Pancreas (tissue), 10 donors: ENCODE measurements around the gene PCK2. TPM values are rescaled to one million over a fixed set of nuclear protein-coding genes. Genes with fewer than 3 reads are reported as not detected.

Source experiments
- ATAC-seq, 4 donors: fragments of 200-7000 bp; cut with Tn5 transposase; one replicate each; pipeline versions ENCODE4 v1.8.0 to v1.9.1; 2020; ENCODE audit warnings: mild to moderate bottlenecking in 4 of 4, moderate library complexity in 4 of 4
- DNase-seq, 6 donors: peaks; one replicate each; pipeline ENCODE4 v3.0.0-alpha.2; 2020
- FAIRE-seq: peaks from 2 replicates; lab custom pipeline; 2012; peaks lifted over from hg19 to GRCh38; lab: Jason Lieb, UNC
- H3K27ac ChIP-seq, 4 donors: fragments of 200-600 bp; sonication (generic); 1 replicate in 3 of 4; 2 replicates in 1 of 4; pipeline versions ENCODE4 v1.5.0 to v1.8.0; 2020
- H3K27me3 ChIP-seq, 4 donors: fragments of 200-600 bp; one replicate each; pipeline ENCODE4 v1.8.0; 2021
- H3K36me3 ChIP-seq, 3 donors: fragments of 200-600 bp; sonication (generic) in 1 of 3; one replicate each; pipeline versions ENCODE4 v1.5.0 to v1.8.0; 2020 to 2021
- H3K4me1 ChIP-seq, 3 donors: fragments of 200-600 bp; one replicate each; pipeline ENCODE4 v1.8.0; 2021
- H3K4me3 ChIP-seq, 4 donors: fragments of 200-600 bp; sonication (generic) in 2 of 4; one replicate each; pipeline versions ENCODE4 v1.5.0 to v1.8.0; 2020 to 2021
- H3K9me3 ChIP-seq, 4 donors: fragments of 200-600 bp; one replicate each; pipeline ENCODE4 v1.8.0; 2021
- WGBS, 2 donors: extraction: QIAGEN DNeasy Blood & Tissue Kit; methylation state at CpG; one replicate each; pipeline ENCODE4 v1.1.7; 2013; 5-methylcytosine and 5-hydroxymethylcytosine counted together
- intact Hi-C, 3 donors: fragments of 100-400 bp; cut with DNase I; formaldehyde crosslinking; loops; one replicate each; pipeline versions ENCODE4 v1.11.1 to v1.14.2; 2022
- polyA plus RNA-seq, 2 donors: library from polyadenylated mRNA; stranded (reverse); fragments of 200-250 nt; gene quantifications; one replicate each; pipeline ENCODE4 v1.2.3, GENCODE V29; 2013
- total RNA-seq, 6 donors: library from RNA; stranded (reverse); fragmentation: NEBNext Ultra II Directional in 4 of 6; extraction: Animal tissue kit (Norgen Biotek cat#: 25700) in 4 of 6; gene quantifications; one replicate each; pipeline versions ENCODE4 v1.2.1 to v1.2.4, GENCODE V29; 2021 to 2023
- TF ChIP-seq, protein P1 (sequence below), 4 donors: fragments of 200-600 bp; sonication (generic) in 3 of 4; IDR thresholded peaks; one replicate each; pipeline versions ENCODE4 v1.5.0 to v1.8.0; 2021; ENCODE audit warnings: antibody characterized with exemption in 4 of 4
- donor health status: healthy with polysubstance abuse.
- donor health status: DM: no; HTN: no; CAD: no; lungs with moderate emphysema.
- donor health status: DM: no; HTN: no; CAD: no.
- donor health status: control.
- donor health status: control.
- donor health status: Bipolar disorder and iron deficiency.
- donor health status: DM: yes; HTN: yes; CAD: no.
- donor health status: DM: no; HTN: no; CAD: no.
- donor health status: DM: no; HTN: no; CAD: no.
- donor health status: DM: yes; HTN: yes; CAD: no.

PCK2 gene
- total and polyA plus RNA-seq, 8 donors = 12.8 to 146 (median 21.0) TPM

DNA sequence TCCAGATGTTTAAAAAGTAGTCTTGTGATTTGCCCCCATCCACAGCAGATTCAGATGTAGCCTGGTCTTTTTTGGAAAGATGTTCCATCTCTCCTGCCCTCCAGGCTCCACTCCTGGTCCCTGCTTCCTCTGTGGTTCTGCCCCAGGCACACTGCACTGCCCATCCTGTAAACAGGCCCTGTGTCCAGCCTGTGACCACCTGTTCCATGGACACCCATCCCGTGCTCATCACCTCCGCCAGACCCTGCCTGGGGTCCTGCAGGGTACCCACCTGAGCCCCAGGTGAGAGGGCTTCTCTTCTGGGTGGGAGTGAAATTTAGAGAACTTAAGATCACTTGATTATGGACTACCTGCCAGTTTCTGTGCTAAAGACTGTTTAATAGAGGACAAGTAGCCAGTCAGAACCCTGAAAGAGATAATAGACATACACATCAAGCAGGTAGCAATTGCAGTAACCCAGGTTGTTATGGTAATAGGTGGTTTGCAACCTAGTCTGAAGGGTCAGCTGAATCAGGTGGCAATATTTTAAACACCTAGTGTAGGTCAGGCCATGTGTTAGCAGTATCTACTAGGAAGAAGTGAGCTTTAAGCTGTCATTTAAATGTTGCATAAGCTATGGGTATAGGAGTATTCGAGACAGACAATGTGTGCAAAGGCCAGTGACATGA is 55.3 kb downstream of the PCK2 start:
- TF ChIP-seq, protein P1, sequence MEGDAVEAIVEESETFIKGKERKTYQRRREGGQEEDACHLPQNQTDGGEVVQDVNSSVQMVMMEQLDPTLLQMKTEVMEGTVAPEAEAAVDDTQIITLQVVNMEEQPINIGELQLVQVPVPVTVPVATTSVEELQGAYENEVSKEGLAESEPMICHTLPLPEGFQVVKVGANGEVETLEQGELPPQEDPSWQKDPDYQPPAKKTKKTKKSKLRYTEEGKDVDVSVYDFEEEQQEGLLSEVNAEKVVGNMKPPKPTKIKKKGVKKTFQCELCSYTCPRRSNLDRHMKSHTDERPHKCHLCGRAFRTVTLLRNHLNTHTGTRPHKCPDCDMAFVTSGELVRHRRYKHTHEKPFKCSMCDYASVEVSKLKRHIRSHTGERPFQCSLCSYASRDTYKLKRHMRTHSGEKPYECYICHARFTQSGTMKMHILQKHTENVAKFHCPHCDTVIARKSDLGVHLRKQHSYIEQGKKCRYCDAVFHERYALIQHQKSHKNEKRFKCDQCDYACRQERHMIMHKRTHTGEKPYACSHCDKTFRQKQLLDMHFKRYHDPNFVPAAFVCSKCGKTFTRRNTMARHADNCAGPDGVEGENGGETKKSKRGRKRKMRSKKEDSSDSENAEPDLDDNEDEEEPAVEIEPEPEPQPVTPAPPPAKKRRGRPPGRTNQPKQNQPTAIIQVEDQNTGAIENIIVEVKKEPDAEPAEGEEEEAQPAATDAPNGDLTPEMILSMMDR (IDR thresholded peaks at IDR 0.05) = no peak
- H3K27me3 ChIP-seq = no peaks in the 10 kb centered on the region
- WGBS, 2 donors = 91 to 98% methylated on average over 3 of the region's 3 CpGs
- no peak overlapping the region for H3K4me3 ChIP-seq
- FAIRE-seq = no peak
- no peak for ATAC-seq
- peak in 1 of 6 donors; percentile 51 for DNase-seq
- H3K27ac ChIP-seq = no peak overlapping the region
- intact Hi-C loops = no loop called here
- peaks cover 0 to 39% (median 26%) of the 10 kb centered on the region in 3 donors for H3K36me3 ChIP-seq
- H3K4me1 ChIP-seq = peaks cover 8 to 20% (median 14%) of the 10 kb centered on the region in 3 donors
- no peaks in the 10 kb centered on the region for H3K9me3 ChIP-seq

DNA sequence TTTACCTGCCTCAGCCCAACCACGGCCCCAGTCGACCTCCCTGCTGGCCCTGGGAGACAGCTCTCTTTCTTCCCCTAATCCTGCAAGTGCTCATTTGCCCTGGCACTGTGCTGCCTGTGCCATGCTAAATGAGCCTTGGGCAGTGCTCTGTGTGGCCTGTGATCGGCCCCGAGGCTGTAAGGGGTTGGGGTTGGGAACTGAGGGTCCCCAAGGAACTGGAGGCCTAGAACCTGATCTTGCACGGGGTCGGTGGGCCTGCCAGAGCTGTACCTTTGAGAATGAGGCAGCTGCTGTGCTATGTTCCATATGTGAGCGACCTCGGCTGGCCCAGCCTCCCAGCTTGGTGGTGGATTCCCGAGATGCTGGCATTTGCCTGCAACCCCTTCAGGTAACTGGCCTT is 56.0 kb downstream of the PCK2 start:
- H3K4me1 ChIP-seq = peaks cover 8 to 16% (median 14%) of the 10 kb centered on the region in 3 donors
- FAIRE-seq (no peak), ATAC-seq (no peak), DNase-seq (peak in 1 of 6 donors; percentile 59)
- TF ChIP-seq, protein P1 (IDR thresholded peaks at IDR 0.05) = no peak
- H3K27ac ChIP-seq = no peak overlapping the region
- 83 to 87% methylated on average over 9 of the region's 9 CpGs for WGBS, 2 donors
- H3K9me3 ChIP-seq = no peaks in the 10 kb centered on the region
- no peaks in the 10 kb centered on the region for H3K27me3 ChIP-seq
- intact Hi-C loops = no loop called here
- H3K4me3 ChIP-seq = no peak overlapping the region
- peaks cover 0 to 45% (median 29%) of the 10 kb centered on the region in 3 donors for H3K36me3 ChIP-seq

DNA sequence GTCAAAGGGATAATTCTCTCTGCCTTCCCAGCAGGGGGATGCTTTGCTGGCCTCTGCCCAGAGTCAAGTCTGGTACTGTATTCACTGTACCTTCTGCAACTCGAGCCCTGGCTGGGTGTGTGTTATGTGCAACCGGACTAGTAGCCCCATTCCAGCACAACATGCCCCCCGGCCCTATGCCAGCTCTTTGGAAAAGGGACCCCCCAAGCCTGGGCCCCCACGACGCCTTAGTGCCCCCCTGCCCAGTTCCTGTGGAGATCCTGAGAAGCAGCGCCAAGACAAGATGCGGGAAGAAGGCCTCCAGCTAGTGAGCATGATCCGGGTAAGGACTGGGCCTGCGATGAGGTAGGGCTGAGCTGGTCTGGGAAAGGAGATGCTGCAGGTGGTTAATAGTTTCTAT is 56.5 kb downstream of the PCK2 start:
- peaks cover 4 to 11% (median 10%) of the 10 kb centered on the region in 3 donors for H3K4me1 ChIP-seq
- intact Hi-C loops = no loop called here
- TF ChIP-seq, protein P1 (IDR thresholded peaks at IDR 0.05) = no peak
- H3K36me3 ChIP-seq = peaks cover 3 to 50% (median 34%) of the 10 kb centered on the region in 3 donors
- ATAC-seq (no peak), FAIRE-seq (no peak), DNase-seq (peak in 1 of 6 donors; percentile 60)
- no peak overlapping the region for H3K4me3 ChIP-seq
- H3K9me3 ChIP-seq = no peaks in the 10 kb centered on the region
- 87 to 91% methylated on average over 9 of the region's 9 CpGs for WGBS, 2 donors
- no peaks in the 10 kb centered on the region for H3K27me3 ChIP-seq
- no peak overlapping the region for H3K27ac ChIP-seq

DNA sequence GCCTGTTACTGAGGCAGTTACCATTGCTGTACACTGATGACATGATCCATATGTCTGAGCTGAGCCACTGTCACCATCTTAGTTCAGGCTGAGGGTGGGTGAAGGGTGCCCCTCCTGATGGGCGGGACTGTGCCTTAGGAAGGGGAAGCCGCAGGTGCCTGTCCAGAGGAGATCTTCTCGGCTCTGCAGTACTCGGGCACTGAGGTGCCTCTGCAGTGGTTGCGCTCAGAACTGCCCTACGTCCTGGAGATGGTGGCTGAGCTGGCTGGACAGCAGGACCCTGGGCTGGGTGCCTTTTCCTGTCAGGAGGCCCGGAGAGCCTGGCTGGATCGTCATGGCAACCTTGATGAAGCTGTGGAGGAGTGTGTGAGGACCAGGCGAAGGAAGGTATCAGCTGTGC is 56.9 kb downstream of the PCK2 start:
- no peak overlapping the region for H3K27ac ChIP-seq
- peaks cover 0 to 7% (median 6%) of the 10 kb centered on the region in 3 donors for H3K4me1 ChIP-seq
- H3K27me3 ChIP-seq = no peaks in the 10 kb centered on the region
- DNase-seq (peak in 2 of 6 donors; percentile 40), ATAC-seq (no peak), FAIRE-seq (no peak)
- peaks cover 3 to 54% (median 35%) of the 10 kb centered on the region in 3 donors for H3K36me3 ChIP-seq
- H3K4me3 ChIP-seq = no peak overlapping the region
- no peaks in the 10 kb centered on the region for H3K9me3 ChIP-seq
- intact Hi-C loops = no loop called here
- TF ChIP-seq, protein P1 (IDR thresholded peaks at IDR 0.05) = no peak
- 85 to 86% methylated on average over 8 to 9 of the region's 9 CpGs for WGBS, 2 donors
